Thoracic aorta (tissue), 2 donors: Measurements from ENCODE around the gene CKMT2. TPM values are rescaled to one million over a fixed set of nuclear protein-coding genes. Genes with fewer than 3 reads are reported as not detected.
"Not testable (repeated sequence)": the region's sequence is repeated elsewhere in the genome, so short reads cannot be mapped to it uniquely, and the experiment has no call there.

Experiments used
- ATAC-seq: fragments of 150-250 bp; one replicate; pipeline ENCODE4 v1.8.0; 2017; ENCODE audit warnings: low read depth; ENCODE audit not compliant: insufficient number of reproducible peaks, low FRiP score
- DNase-seq: peaks from one replicate; pipeline ENCODE4 v3.0.0-alpha.2; 2020; ENCODE audit warnings: low spot score
- H3K27ac ChIP-seq, 2 donors: fragments of 200-600 bp; sonication (generic); 1 replicate in 1 of 2; 2 replicates in 1 of 2; pipeline ENCODE4 v1.5.1; 2016; ENCODE audit warnings: mild to moderate bottlenecking in 2 of 2, moderate library complexity in 2 of 2
- H3K27me3 ChIP-seq: fragments of 200-600 bp; sonication (generic); replicated peaks from 2 replicates; pipeline ENCODE4 v1.6.0; 2016; ENCODE audit warnings: mild to moderate bottlenecking; ENCODE audit not compliant: insufficient read depth
- H3K36me3 ChIP-seq: fragments of 200-600 bp; sonication (generic); one replicate; pipeline ENCODE4 v1.5.1; 2016
- H3K4me1 ChIP-seq, 2 donors: fragments of 200-600 bp; sonication (generic); 1 replicate in 1 of 2; 2 replicates in 1 of 2; pipeline versions ENCODE4 v1.5.1 to v1.6.0; 2016; ENCODE audit warnings: low read depth in 2 of 2, mild to moderate bottlenecking in 1 of 2; ENCODE audit not compliant: control insufficient read depth in 1 of 2
- H3K4me3 ChIP-seq: fragments of 200-600 bp; sonication (generic); 2 replicates; pipeline ENCODE4 v1.5.1; 2016; ENCODE audit warnings: mild to moderate bottlenecking
- H3K9me3 ChIP-seq: fragments of 200-600 bp; sonication (generic); 2 replicates; pipeline ENCODE4 v1.5.1; 2016
- CTCF ChIP-seq: fragments of 200-600 bp; sonication (generic); IDR thresholded peaks from one replicate; pipeline ENCODE4 v1.5.1; 2019; ENCODE audit warnings: antibody characterized with exemption
- total RNA-seq, 2 donors: library from RNA; depleted of rRNA; stranded (reverse); fragments of >200 nt; gene quantifications; one replicate each; pipeline versions ENCODE4 v1.1.0 to v1.2.3, GENCODE V29; 2016

CKMT2 gene
- total RNA-seq, 2 donors from 2014 or later = 16.8 to 20.6 TPM

GRCh38 chr5:81252904-81253303 is 19.8 kb downstream of the CKMT2 start:
- ATAC-seq = no peak
- Histone ChIP-seq H3K36me3 (peaks cover 26% of the 10 kb centered on the region), H3K4me3 (no peak overlapping the region), H3K4me1 (peaks cover 0 to 5% of the 10 kb centered on the region in 2 donors), H3K27ac (no peak overlapping the region), H3K27me3 (no peaks in the 10 kb centered on the region), H3K9me3 (no peaks in the 10 kb centered on the region)
- TF ChIP-seq CTCF = no peak
- no peak for DNase-seq

GRCh38 chr5:81253875-81254274 is 20.8 kb downstream of the CKMT2 start:
- Histone ChIP-seq H3K36me3 (peaks cover 34% of the 10 kb centered on the region), H3K27ac (no peak overlapping the region), H3K4me3 (no peak overlapping the region), H3K9me3 (no peaks in the 10 kb centered on the region), H3K27me3 (no peaks in the 10 kb centered on the region), H3K4me1 (no peaks in the 10 kb centered on the region)
- no peak for TF ChIP-seq CTCF
- DNase-seq (no peak), ATAC-seq (no peak)

- no peak overlapping the region for H3K27ac ChIP-seq
- no peaks in the 10 kb centered on the region for H3K4me1 ChIP-seq
- H3K4me3 ChIP-seq = no peak overlapping the region
- no peak for DNase-seq
- no peak for ATAC-seq
- peaks cover 5% of the 10 kb centered on the region for H3K9me3 ChIP-seq
- H3K27me3 ChIP-seq = no peaks in the 10 kb centered on the region
- no peak for TF ChIP-seq CTCF
- peaks cover 45% of the 10 kb centered on the region for H3K36me3 ChIP-seq
These were observed 21.9 kb downstream of the CKMT2 start for GRCh38 chr5:81254886-81255559.

GRCh38 chr5:81256766-81257165 is 23.6 kb downstream of the CKMT2 start:
- no peak for TF ChIP-seq CTCF
- Histone ChIP-seq H3K4me1 (no peaks in the 10 kb centered on the region), H3K9me3 (peaks cover 5% of the 10 kb centered on the region), H3K27ac (no peak overlapping the region), H3K36me3 (peaks cover 47% of the 10 kb centered on the region), H3K4me3 (no peak overlapping the region), H3K27me3 (no peaks in the 10 kb centered on the region)
- no peak for ATAC-seq
- DNase-seq = no peak

GRCh38 chr5:81262796-81263195 is 29.7 kb downstream of the CKMT2 start:
- not testable (repeated sequence) for H3K27ac ChIP-seq, H3K27me3 ChIP-seq, ATAC-seq, H3K4me3 ChIP-seq, H3K4me1 ChIP-seq, H3K9me3 ChIP-seq, DNase-seq
- H3K36me3 ChIP-seq = peaks cover 29% of the 10 kb centered on the region

GRCh38 chr5:81265101-81265500 is 32.0 kb downstream of the CKMT2 start:
- DNase-seq = no peak
- ATAC-seq = no peak
- peaks cover 13% of the 10 kb centered on the region for H3K36me3 ChIP-seq
- H3K9me3 ChIP-seq = no peaks in the 10 kb centered on the region
- H3K27me3 ChIP-seq = no peaks in the 10 kb centered on the region
- no peak overlapping the region for H3K27ac ChIP-seq
- H3K4me3 ChIP-seq = no peak overlapping the region
- no peaks in the 10 kb centered on the region for H3K4me1 ChIP-seq
- no peak for TF ChIP-seq CTCF
